Measurements from ENCODE around the gene AFF3. TPM values are rescaled to one million over a fixed set of nuclear protein-coding genes. Genes with fewer than 3 reads are reported as not detected.

AFF3 gene
- total RNA-seq, 4 donors from 2014 or later: 3.1 to 5.0 (median 3.7) TPM

DNA sequence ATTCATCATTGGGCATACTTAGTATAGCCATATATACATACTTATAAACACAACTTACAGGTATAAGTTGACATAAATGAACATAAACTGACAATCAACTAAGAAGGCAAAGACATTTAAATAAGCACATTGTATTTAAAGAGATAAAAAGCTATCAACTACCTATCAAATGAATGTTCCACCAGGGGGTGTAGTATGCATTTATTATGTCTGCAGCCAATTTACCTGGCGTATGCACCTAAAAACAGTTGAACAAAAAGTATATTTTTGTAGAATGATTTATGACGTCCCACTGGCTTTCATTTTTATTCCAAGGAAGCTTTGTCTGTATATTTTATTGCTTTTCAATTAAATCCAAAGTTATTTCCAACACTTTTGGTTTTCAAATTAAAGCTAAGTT lies 323.5 kb downstream of the AFF3 start:
- Histone ChIP-seq H3K27me3 (no peaks in the 10 kb centered on the region), H3K27ac (no peak overlapping the region), H3K36me3 (no peaks in the 10 kb centered on the region), H3K4me3 (no peak overlapping the region), H3K9me3 (no peaks in the 10 kb centered on the region), H3K4me1 (no peaks in the 10 kb centered on the region)
- no peak for DNase-seq (ENCODE audit: low spot score in 2 of 2)
- no peak for TF ChIP-seq EP300 (IDR thresholded peaks at IDR 0.05)
- no peak for TF ChIP-seq POLR2AphosphoS5 (IDR thresholded peaks at IDR 0.05)
- TF ChIP-seq, protein P1, sequence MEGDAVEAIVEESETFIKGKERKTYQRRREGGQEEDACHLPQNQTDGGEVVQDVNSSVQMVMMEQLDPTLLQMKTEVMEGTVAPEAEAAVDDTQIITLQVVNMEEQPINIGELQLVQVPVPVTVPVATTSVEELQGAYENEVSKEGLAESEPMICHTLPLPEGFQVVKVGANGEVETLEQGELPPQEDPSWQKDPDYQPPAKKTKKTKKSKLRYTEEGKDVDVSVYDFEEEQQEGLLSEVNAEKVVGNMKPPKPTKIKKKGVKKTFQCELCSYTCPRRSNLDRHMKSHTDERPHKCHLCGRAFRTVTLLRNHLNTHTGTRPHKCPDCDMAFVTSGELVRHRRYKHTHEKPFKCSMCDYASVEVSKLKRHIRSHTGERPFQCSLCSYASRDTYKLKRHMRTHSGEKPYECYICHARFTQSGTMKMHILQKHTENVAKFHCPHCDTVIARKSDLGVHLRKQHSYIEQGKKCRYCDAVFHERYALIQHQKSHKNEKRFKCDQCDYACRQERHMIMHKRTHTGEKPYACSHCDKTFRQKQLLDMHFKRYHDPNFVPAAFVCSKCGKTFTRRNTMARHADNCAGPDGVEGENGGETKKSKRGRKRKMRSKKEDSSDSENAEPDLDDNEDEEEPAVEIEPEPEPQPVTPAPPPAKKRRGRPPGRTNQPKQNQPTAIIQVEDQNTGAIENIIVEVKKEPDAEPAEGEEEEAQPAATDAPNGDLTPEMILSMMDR (IDR thresholded peaks at IDR 0.05): no peak
- no peak for TF ChIP-seq POLR2A (IDR thresholded peaks at IDR 0.05)
- 49% methylated on average over 2 of the region's 2 CpGs for WGBS

DNA sequence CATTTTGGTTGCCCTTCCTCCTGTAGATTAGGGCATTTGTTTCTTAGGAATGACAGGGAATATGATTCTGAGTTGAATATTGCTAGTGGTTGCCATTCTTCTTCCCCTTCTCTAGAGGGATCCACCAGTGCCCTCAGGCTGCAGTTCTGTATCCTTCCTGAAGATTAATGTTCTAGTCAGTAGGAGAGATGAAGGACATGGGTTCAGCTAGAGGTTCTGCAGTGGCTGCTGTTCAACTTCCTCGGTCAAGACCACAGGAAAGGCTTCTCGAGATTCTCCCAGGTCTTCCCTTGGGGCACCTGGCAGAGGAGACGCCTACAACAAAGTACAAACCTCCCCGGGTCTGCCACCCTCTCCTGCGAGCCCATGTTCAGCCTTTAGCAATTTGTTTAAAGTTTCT lies 325.5 kb downstream of the AFF3 start:
- TF ChIP-seq POLR2AphosphoS5 (IDR thresholded peaks at IDR 0.05) (no peak), POLR2A (IDR thresholded peaks at IDR 0.05) (no peak)
- TF ChIP-seq, protein P1 (IDR thresholded peaks at IDR 0.05): no peak
- 48% methylated on average over 5 of the region's 5 CpGs for WGBS
- H3K27me3 ChIP-seq: no peaks in the 10 kb centered on the region
- no peaks in the 10 kb centered on the region for H3K36me3 ChIP-seq
- no peak overlapping the region for H3K4me3 ChIP-seq
- no peaks in the 10 kb centered on the region for H3K9me3 ChIP-seq
- no peak overlapping the region for H3K27ac ChIP-seq
- no peaks in the 10 kb centered on the region for H3K4me1 ChIP-seq
- no peak for DNase-seq (ENCODE audit: low spot score in 2 of 2)

DNA sequence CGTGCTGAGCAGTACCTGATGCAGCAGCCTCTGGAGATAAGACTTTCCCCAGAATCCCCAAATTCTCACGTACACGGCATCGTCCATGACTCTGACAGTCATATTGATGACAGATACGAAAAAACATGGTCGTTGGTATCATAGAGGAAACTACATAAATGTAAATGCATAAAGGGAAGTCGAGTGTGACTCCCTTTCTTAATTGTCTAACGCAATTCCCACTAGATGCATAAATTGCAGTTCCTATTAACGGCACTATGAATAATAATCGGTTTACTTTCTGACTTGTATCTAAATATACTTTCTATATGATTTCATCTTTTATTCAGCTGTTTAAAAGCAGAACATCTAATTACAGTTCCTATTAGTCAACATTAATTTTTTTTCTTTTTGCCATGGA lies 330.0 kb downstream of the AFF3 start:
- Histone ChIP-seq H3K9me3 (no peaks in the 10 kb centered on the region), H3K4me1 (no peaks in the 10 kb centered on the region), H3K27ac (no peak overlapping the region), H3K4me3 (no peak overlapping the region), H3K36me3 (no peaks in the 10 kb centered on the region), H3K27me3 (no peaks in the 10 kb centered on the region)
- no peak for TF ChIP-seq POLR2AphosphoS5 (IDR thresholded peaks at IDR 0.05)
- TF ChIP-seq POLR2A (IDR thresholded peaks at IDR 0.05): no peak
- WGBS: 78% methylated on average over 10 of the region's 10 CpGs
- no peak for DNase-seq (ENCODE audit: low spot score in 2 of 2)

DNA sequence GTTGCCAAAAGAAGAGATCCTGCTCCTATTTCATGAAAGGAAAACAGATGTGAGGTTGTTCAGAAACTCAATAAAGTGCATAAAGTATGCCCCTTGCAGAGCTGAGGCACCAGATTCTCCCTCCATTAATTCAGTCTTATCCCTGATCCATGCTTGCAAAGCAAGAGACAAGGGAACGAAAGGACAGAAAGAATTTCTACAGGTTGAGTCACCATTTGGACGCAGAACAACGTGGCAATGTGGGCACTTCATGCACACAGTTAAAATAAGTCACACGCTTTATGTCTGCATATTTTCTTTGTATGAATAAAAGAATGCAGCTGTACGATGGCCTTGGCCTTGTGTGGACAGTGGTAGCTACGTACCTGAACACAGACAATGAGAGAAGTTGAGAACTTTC lies 330.8 kb downstream of the AFF3 start:
- Histone ChIP-seq H3K36me3 (no peaks in the 10 kb centered on the region), H3K27ac (no peak overlapping the region), H3K27me3 (no peaks in the 10 kb centered on the region), H3K4me1 (no peaks in the 10 kb centered on the region), H3K4me3 (no peak overlapping the region), H3K9me3 (no peaks in the 10 kb centered on the region)
- no peak for DNase-seq (ENCODE audit: low spot score in 2 of 2)
- whole genome bisulfite sequencing: 85% methylated on average over 6 of the region's 6 CpGs
- TF ChIP-seq POLR2AphosphoS5 (IDR thresholded peaks at IDR 0.05): no peak
- no peak for TF ChIP-seq EP300 (IDR thresholded peaks at IDR 0.05)
- no peak for TF ChIP-seq POLR2A (IDR thresholded peaks at IDR 0.05)
- TF ChIP-seq, protein P1 (IDR thresholded peaks at IDR 0.05): no peak

DNA sequence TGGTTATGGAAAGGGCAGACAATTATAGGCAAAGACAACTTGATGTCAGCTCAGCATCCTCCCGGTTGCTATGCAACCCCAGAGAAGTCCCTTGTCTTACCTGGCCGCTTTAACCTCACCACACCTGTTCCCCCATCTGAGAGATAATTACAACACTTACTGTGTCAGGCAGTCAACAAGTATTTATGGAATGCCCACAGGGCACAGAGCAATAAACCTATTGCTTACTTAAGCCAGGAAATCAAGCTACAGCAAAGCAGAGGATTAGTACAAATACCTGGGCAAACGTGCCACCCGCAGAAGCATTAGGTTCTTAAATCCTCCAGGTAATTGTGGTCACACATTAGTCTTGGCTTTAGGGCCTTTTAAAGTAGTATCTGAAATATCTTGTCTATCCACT lies 332.2 kb downstream of the AFF3 start:
- no peak overlapping the region for H3K4me3 ChIP-seq
- H3K27ac ChIP-seq: no peak overlapping the region
- TF ChIP-seq POLR2AphosphoS5 (IDR thresholded peaks at IDR 0.05) (no peak), EP300 (IDR thresholded peaks at IDR 0.05) (no peak), POLR2A (IDR thresholded peaks at IDR 0.05) (no peak)
- TF ChIP-seq, protein P1 (IDR thresholded peaks at IDR 0.05): no peak
- H3K4me1 ChIP-seq: no peaks in the 10 kb centered on the region
- WGBS: 48% methylated on average over 4 of the region's 4 CpGs
- H3K9me3 ChIP-seq: no peaks in the 10 kb centered on the region
- H3K36me3 ChIP-seq: no peaks in the 10 kb centered on the region
- no peaks in the 10 kb centered on the region for H3K27me3 ChIP-seq
- DNase-seq (ENCODE audit: low spot score in 2 of 2): no peak

DNA sequence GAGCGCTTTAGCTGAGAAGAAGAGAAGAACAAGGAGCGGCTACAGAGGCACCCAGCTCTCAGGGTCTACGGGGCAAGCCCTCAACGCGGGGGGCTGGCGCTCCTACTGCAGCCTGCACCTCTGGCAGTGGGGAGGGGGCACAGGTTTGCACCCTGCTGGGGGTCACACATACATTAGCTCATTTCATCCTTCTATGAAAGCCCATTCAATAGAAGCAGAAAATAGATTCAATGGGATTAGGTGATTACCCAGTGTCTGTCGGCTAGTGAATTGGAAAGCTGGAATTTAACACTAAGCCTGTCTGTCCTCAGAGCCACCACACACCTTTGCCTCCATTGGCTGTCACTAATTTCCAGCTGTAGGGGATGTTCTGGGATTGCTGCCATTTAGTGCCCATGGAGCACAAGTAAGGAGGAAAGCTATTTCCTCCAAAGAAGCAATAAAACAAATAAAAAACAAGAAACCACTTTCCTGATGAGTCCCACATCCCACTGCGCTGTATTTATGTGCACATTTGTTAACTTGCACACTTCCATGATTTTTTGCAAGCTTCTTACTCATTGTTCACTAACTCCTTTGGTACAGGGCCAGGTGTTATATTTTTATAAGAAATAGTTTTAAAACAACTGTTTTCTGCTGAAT lies 333.0 kb downstream of the AFF3 start:
- H3K27ac ChIP-seq: no peak overlapping the region
- H3K4me1 ChIP-seq: no peaks in the 10 kb centered on the region
- DNase-seq (ENCODE audit: low spot score in 2 of 2): no peak
- TF ChIP-seq POLR2AphosphoS5 (IDR thresholded peaks at IDR 0.05) (no peak), POLR2A (IDR thresholded peaks at IDR 0.05) (no peak), EP300 (IDR thresholded peaks at IDR 0.05) (no peak)
- TF ChIP-seq, protein P1 (IDR thresholded peaks at IDR 0.05): no peak
- WGBS: 88% methylated on average over 8 of the region's 8 CpGs
- H3K36me3 ChIP-seq: no peaks in the 10 kb centered on the region
- H3K27me3 ChIP-seq: no peaks in the 10 kb centered on the region
- H3K9me3 ChIP-seq: no peaks in the 10 kb centered on the region
- no peak overlapping the region for H3K4me3 ChIP-seq
